H9 (cell line): ENCODE measurements around the gene L1CAM. TPM values are rescaled to one million over a fixed set of nuclear protein-coding genes. Genes with fewer than 3 reads are reported as not detected.

Experiments used
- DNase-seq: peaks from one replicate; pipeline ENCODE4 v3.0.0-alpha.2; 2017
- H2AFZ ChIP-seq: one replicate; pipeline ENCODE4 v1.6.1; 2013; ENCODE audit warnings: mild to moderate bottlenecking, low read length, control low read depth, moderate library complexity
- H2AK5ac ChIP-seq: 2 replicates; pipeline ENCODE4 v1.6.1; 2013; ENCODE audit warnings: low read length, control low read depth, mixed read lengths; ENCODE audit not compliant: insufficient read length
- H2BK120ac ChIP-seq: one replicate; pipeline ENCODE4 v1.6.1; 2013; ENCODE audit warnings: low read depth, mild to moderate bottlenecking, low read length, control low read depth, inconsistent platforms; ENCODE audit not compliant: poor library complexity, severe bottlenecking
- H2BK12ac ChIP-seq: 2 replicates; pipeline ENCODE4 v1.6.1; 2013; ENCODE audit warnings: low read length, control low read depth, mixed read lengths, low read depth; ENCODE audit not compliant: insufficient read length
- H2BK15ac ChIP-seq: 2 replicates; pipeline ENCODE4 v1.6.1; 2013; ENCODE audit warnings: low read depth, low read length, control low read depth
- H2BK20ac ChIP-seq: one replicate; pipeline ENCODE4 v1.6.1; 2013; ENCODE audit warnings: low read depth, mild to moderate bottlenecking, low read length, control low read depth, inconsistent platforms; ENCODE audit not compliant: poor library complexity, severe bottlenecking
- H2BK5ac ChIP-seq: 2 replicates; pipeline ENCODE4 v1.6.1; 2013; ENCODE audit warnings: low read length, control low read depth, mixed read lengths; ENCODE audit not compliant: insufficient read length
- H3K14ac ChIP-seq: 2 replicates; pipeline ENCODE4 v1.6.1; 2013; ENCODE audit warnings: low read length, control low read depth; ENCODE audit not compliant: insufficient read depth
- H3K18ac ChIP-seq: 2 replicates; pipeline ENCODE4 v1.6.1; 2013; ENCODE audit warnings: low read depth, mild to moderate bottlenecking, mixed read lengths, low read length, control low read depth; ENCODE audit not compliant: insufficient read length
- H3K23ac ChIP-seq: 2 replicates; pipeline ENCODE4 v1.6.1; 2013; ENCODE audit warnings: low read length, control low read depth, mixed read lengths, low read depth; ENCODE audit not compliant: insufficient read length
- H3K23me2 ChIP-seq: 2 replicates; pipeline ENCODE4 v1.6.1; 2013; ENCODE audit warnings: low read depth, mild to moderate bottlenecking, mixed read lengths, low read length, control low read depth; ENCODE audit not compliant: insufficient read length, poor library complexity, severe bottlenecking
- H3K27ac ChIP-seq: 2 replicates; pipeline ENCODE4 v1.5.1; 2013; ENCODE audit warnings: low read length, control low read depth, mixed read lengths, low read depth; ENCODE audit not compliant: insufficient read length
- H3K27me3 ChIP-seq: 2 replicates; pipeline ENCODE4 v1.6.1; 2013; ENCODE audit warnings: low read length, control low read depth, inconsistent platforms; ENCODE audit not compliant: insufficient read depth
- H3K4ac ChIP-seq: 2 replicates; pipeline ENCODE4 v1.6.1; 2013; ENCODE audit warnings: low read depth, mild to moderate bottlenecking, control low read depth, inconsistent platforms, low read length, moderate library complexity
- H3K4me1 ChIP-seq: 2 replicates; pipeline ENCODE4 v1.6.1; 2013; ENCODE audit warnings: low read length, control low read depth, inconsistent platforms; ENCODE audit not compliant: insufficient read depth
- H3K4me2 ChIP-seq: 2 replicates; pipeline ENCODE4 v1.6.1; 2013; ENCODE audit warnings: low read length, control low read depth, mixed read lengths; ENCODE audit not compliant: insufficient read length, insufficient read depth
- H3K56ac ChIP-seq: 2 replicates; pipeline ENCODE4 v1.6.1; 2013; ENCODE audit warnings: low read depth, mild to moderate bottlenecking, mixed read lengths, low read length, control low read depth; ENCODE audit not compliant: insufficient read length
- H3K79me1 ChIP-seq: 2 replicates; pipeline ENCODE4 v1.6.1; 2013; ENCODE audit warnings: low read depth, mild to moderate bottlenecking, moderate library complexity, low read length, control low read depth, inconsistent platforms; ENCODE audit not compliant: insufficient read depth, poor library complexity, severe bottlenecking
- H3K79me2 ChIP-seq: 2 replicates; pipeline ENCODE4 v1.6.1; 2013; ENCODE audit warnings: low read length, control low read depth, inconsistent platforms; ENCODE audit not compliant: insufficient read depth
- H3K9ac ChIP-seq: 2 replicates; pipeline ENCODE4 v1.6.1; 2013; ENCODE audit warnings: low read length, control low read depth, mixed read lengths; ENCODE audit not compliant: insufficient read length; ENCODE audit errors: extremely low read depth
- H3K9me3 ChIP-seq: one replicate; pipeline ENCODE4 v1.6.1; 2013; ENCODE audit warnings: low read depth, low read length, inconsistent platforms; ENCODE audit not compliant: control insufficient read depth
- H3T11ph ChIP-seq: one replicate; pipeline ENCODE4 v1.6.1; 2013; ENCODE audit warnings: mild to moderate bottlenecking, low read length, control low read depth, inconsistent platforms
- H4K20me1 ChIP-seq: one replicate; pipeline ENCODE4 v1.6.1; 2013; ENCODE audit not compliant: control insufficient read depth, insufficient read length, insufficient read depth
- H4K5ac ChIP-seq: 2 replicates; pipeline ENCODE4 v1.6.1; 2013; ENCODE audit warnings: low read depth, mild to moderate bottlenecking, mixed read lengths, low read length, control low read depth; ENCODE audit not compliant: insufficient read length
- H4K8ac ChIP-seq: replicated peaks from 2 replicates; pipeline ENCODE4 v1.6.1; 2013; ENCODE audit warnings: low read length, control low read depth, mixed read lengths, low read depth; ENCODE audit not compliant: insufficient read length
- H4K91ac ChIP-seq: 2 replicates; pipeline ENCODE4 v1.6.1; 2013; ENCODE audit warnings: low read depth, mild to moderate bottlenecking, moderate library complexity, mixed read lengths, low read length, control low read depth; ENCODE audit not compliant: insufficient read length
- H3K27ac Mint-ChIP-seq, 3 experiments: 2 replicates in 2 of 3; 3 replicates in 1 of 3; pipeline ENCODE4 v1.8.0; 2020 to 2021; ENCODE audit warnings: mixed read lengths in 3 of 3, mild to moderate bottlenecking in 1 of 3, moderate library complexity in 1 of 3
- H3K27me3 Mint-ChIP-seq: 2 replicates; pipeline ENCODE4 v1.8.0; 2021; ENCODE audit warnings: low read depth, mild to moderate bottlenecking, moderate library complexity, mixed read lengths
- H3K36me3 Mint-ChIP-seq, 3 experiments: 2 replicates in 2 of 3; 3 replicates in 1 of 3; pipeline ENCODE4 v1.8.0; 2020 to 2021; ENCODE audit warnings: low read depth in 3 of 3, mixed read lengths in 3 of 3; ENCODE audit not compliant: insufficient read depth in 1 of 3
- H3K4me1 Mint-ChIP-seq, 2 experiments: 2 replicates each; pipeline ENCODE4 v1.8.0; 2020; ENCODE audit warnings: mixed read lengths in 2 of 2
- H3K4me3 Mint-ChIP-seq, 2 experiments: 2 replicates in 1 of 2; 3 replicates in 1 of 2; pipeline ENCODE4 v1.8.0; 2020 to 2021; ENCODE audit warnings: mild to moderate bottlenecking in 2 of 2, mixed read lengths in 2 of 2, moderate library complexity in 1 of 2
- H3K9me3 Mint-ChIP-seq, 2 experiments: 2 replicates in 1 of 2; 3 replicates in 1 of 2; pipeline ENCODE4 v1.8.0; 2020; ENCODE audit warnings: mild to moderate bottlenecking in 2 of 2, mixed read lengths in 2 of 2, moderate library complexity in 1 of 2
- CTCF ChIP-seq: fragments of 200-600 bp; sonication (generic); conservative IDR thresholded peaks from 3 replicates; pipeline ENCODE4 v1.8.0; 2021; ENCODE audit warnings: antibody characterized with exemption, mild to moderate bottlenecking
- WGBS: extraction: QIAGEN DNeasy Blood & Tissue Kit; methylation state at CpG from one replicate; pipeline ENCODE4 v1.1.7; 2013; ENCODE audit warnings: missing lambda C conversion rate, low lambda C conversion rate, mixed read lengths; ENCODE audit not compliant: insufficient read length; ENCODE audit errors: extremely low coverage; 5-methylcytosine and 5-hydroxymethylcytosine counted together
- total RNA-seq: library from RNA; stranded (reverse); gene quantifications from 2 replicates; pipeline ENCODE4 v1.2.1, GENCODE V29; 2021

L1CAM gene
- total RNA-seq, 1 experiment from 2014 or later, result 22.7 TPM

GRCh38 chrX:153870288-153870690, 15.7 kb downstream of the L1CAM start:
- no peak overlapping the region for H3K4me2 ChIP-seq
- Mint-ChIP-seq H3K4me3 (no peak overlapping the region; a peak in 1 of 5 replicates), H3K27me3 (no peaks in the 10 kb centered on the region; the same call in none of the 2 replicates), H3K4me1 (peaks cover 2 to 26% of the 10 kb centered on the region in 2 experiments; a peak in 3 of 4 replicates), H3K36me3 (peaks cover 12 to 39% (median 24%) of the 10 kb centered on the region in 3 experiments), H3K9me3 (peaks cover 70 to 90% of the 10 kb centered on the region in 2 experiments), H3K27ac (no peak overlapping the region; a peak in 1 of 7 replicates)
- H3K27ac ChIP-seq, result no peak overlapping the region
- whole genome bisulfite sequencing, result no CpG with 5 or more reads among the region's 11 CpGs
- peaks cover 12% of the 10 kb centered on the region for H3K9me3 ChIP-seq
- no peak overlapping the region for H2AFZ ChIP-seq
- no peak overlapping the region for H2BK12ac ChIP-seq
- no peak overlapping the region for H3K23ac ChIP-seq
- H2BK20ac ChIP-seq, result no peak overlapping the region
- no peak overlapping the region for H3K4ac ChIP-seq
- H3K23me2 ChIP-seq, result no peaks in the 10 kb centered on the region
- H2AK5ac ChIP-seq, result no peak overlapping the region
- no peak overlapping the region for H3K9ac ChIP-seq
- H3K18ac ChIP-seq, result no peak overlapping the region
- H2BK120ac ChIP-seq, result no peak overlapping the region
- no peak overlapping the region for H4K8ac ChIP-seq
- H4K5ac ChIP-seq, result no peak overlapping the region
- H3K79me1 ChIP-seq, result no peaks in the 10 kb centered on the region
- H4K91ac ChIP-seq, result no peak overlapping the region
- no peak overlapping the region for H3T11ph ChIP-seq
- TF ChIP-seq CTCF, result no peak
- H2BK5ac ChIP-seq, result no peak overlapping the region
- H3K27me3 ChIP-seq, result no peaks in the 10 kb centered on the region
- H3K79me2 ChIP-seq, result no peaks in the 10 kb centered on the region
- no peaks in the 10 kb centered on the region for H4K20me1 ChIP-seq
- no peak for DNase-seq
- no peak overlapping the region for H3K56ac ChIP-seq
- no peak overlapping the region for H3K14ac ChIP-seq
- H2BK15ac ChIP-seq, result no peak overlapping the region
- H3K4me1 ChIP-seq, result no peaks in the 10 kb centered on the region
